ENCODE results near the gene ABCD3.

ABCD3 gene

GRCh38 chr1:94504601-94505000 lies 86.4 kb downstream of the ABCD3 start:
- TF ChIP-seq, protein P1, sequence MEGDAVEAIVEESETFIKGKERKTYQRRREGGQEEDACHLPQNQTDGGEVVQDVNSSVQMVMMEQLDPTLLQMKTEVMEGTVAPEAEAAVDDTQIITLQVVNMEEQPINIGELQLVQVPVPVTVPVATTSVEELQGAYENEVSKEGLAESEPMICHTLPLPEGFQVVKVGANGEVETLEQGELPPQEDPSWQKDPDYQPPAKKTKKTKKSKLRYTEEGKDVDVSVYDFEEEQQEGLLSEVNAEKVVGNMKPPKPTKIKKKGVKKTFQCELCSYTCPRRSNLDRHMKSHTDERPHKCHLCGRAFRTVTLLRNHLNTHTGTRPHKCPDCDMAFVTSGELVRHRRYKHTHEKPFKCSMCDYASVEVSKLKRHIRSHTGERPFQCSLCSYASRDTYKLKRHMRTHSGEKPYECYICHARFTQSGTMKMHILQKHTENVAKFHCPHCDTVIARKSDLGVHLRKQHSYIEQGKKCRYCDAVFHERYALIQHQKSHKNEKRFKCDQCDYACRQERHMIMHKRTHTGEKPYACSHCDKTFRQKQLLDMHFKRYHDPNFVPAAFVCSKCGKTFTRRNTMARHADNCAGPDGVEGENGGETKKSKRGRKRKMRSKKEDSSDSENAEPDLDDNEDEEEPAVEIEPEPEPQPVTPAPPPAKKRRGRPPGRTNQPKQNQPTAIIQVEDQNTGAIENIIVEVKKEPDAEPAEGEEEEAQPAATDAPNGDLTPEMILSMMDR (IDR thresholded peaks at IDR 0.05; ENCODE audit: control extremely low read depth, extremely low read depth, low read depth, missing control alignments) = no peak
- no peak for DNase-seq (ENCODE audit: extremely low spot score)
- ChIA-PET POLR2A (no interaction called here), CTCF (interaction anchor here (1.5 kb wide), 1 partner anchor 23 kb away, joined by 4 read pairs; no protein-coding TSS in a partner anchor)

- DNase-seq (ENCODE audit: extremely low spot score) = no peak
- TF ChIP-seq, protein P1 (IDR thresholded peaks at IDR 0.05; ENCODE audit: control extremely low read depth, extremely low read depth, low read depth, missing control alignments) = no peak
- CTCF ChIA-PET = interaction anchor here (1.0 to 6.6 kb wide), 4 partner anchors 10 to 342 kb away, joined by 3 to 57 read pairs (median 10); no protein-coding TSS in a partner anchor
- POLR2A ChIA-PET = no interaction called here
These were observed 94.6 kb downstream of the ABCD3 start for GRCh38 chr1:94512816-94513215.

DNA sequence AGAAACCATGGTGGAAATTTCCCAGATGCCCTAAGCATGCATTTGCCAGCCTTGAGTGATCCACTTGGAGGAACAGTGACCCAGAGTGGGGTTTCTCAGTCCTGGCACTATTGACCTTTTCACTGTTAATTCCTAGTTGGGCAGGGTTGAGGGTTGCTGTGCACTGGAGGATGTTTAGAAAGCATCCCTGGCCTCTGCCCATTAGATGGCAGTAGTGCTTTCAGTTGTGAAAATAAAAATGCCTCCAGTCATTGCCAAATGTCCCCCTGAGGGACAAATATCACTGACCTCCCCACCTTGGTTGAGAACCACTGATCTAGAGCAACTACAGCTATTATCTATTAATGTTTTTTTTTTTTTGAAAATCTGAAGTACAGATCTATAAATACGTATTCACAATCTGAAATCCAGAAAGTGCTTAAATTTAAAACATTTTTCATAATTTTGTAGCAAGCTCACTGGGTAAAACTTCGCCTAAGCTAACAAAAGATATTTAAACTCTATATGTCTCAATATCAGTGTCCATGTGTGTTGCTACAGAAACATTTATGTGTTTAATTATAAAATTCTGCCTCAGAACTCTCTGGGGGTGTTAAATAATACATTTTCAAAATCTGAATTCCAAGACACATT lies 96.0 kb downstream of the ABCD3 start:
- DNase-seq (ENCODE audit: extremely low spot score) = no peak
- CTCF ChIA-PET = interaction anchor here (0.7 to 6.6 kb wide), 6 partner anchors 12 to 340 kb away, joined by 3 to 57 read pairs (median 7); no protein-coding TSS in a partner anchor
- TF ChIP-seq, protein P1 (IDR thresholded peaks at IDR 0.05; ENCODE audit: control extremely low read depth, extremely low read depth, low read depth, missing control alignments) = peak; percentile 51
- POLR2A ChIA-PET = no interaction called here

DNA sequence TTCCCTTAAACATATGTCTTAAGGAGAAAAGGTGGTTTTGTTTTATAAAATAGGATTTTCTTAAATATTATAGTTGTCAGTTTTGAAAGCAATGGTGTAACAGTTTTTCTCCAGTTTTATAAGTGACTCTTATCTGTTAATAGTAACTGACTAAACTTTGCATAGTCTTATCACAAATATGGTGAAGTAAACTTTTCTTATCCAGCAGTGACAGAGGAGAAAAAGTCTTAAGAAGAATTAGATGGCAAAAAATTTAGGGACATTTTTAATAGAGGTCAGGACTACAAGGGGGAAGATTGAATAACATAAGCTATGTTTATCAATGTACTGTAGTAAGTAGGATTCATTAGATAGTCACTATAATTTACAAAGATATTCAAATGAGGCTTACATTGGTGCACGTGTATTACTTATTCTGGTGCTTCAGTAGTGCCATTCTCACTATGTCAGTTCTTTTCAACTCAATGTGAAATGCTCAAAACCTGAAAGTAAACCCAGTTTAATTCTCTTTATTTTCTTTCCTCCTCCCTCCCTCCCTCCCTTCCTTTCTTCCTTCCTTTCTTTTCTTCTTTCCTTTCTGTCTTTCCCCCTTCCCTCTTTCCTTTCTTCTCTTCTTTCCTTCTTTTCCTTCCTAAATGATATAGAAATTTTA lies 97.2 kb downstream of the ABCD3 start:
- TF ChIP-seq, protein P1 (IDR thresholded peaks at IDR 0.05; ENCODE audit: control extremely low read depth, extremely low read depth, low read depth, missing control alignments) = no peak
- CTCF ChIA-PET = interaction anchor here (1.0 to 6.6 kb wide), 4 partner anchors 12 to 289 kb away, joined by 3 to 57 read pairs (median 3); no protein-coding TSS in a partner anchor
- no peak for DNase-seq (ENCODE audit: extremely low spot score)
- POLR2A ChIA-PET = no interaction called here

- DNase-seq (ENCODE audit: extremely low spot score) = no peak
- POLR2A ChIA-PET = no interaction called here
- CTCF ChIA-PET = interaction anchor here (0.6 to 1.2 kb wide), 3 partner anchors 10 to 287 kb away, joined by 3 to 4 read pairs (median 3); no protein-coding TSS in a partner anchor
These were observed 101.2 kb downstream of the ABCD3 start for GRCh38 chr1:94519351-94519750.

GRCh38 chr1:94522304-94522703 lies 104.1 kb downstream of the ABCD3 start:
- TF ChIP-seq, protein P1 (IDR thresholded peaks at IDR 0.05; ENCODE audit: control extremely low read depth, extremely low read depth, low read depth, missing control alignments) = no peak
- CTCF ChIA-PET = interaction anchor here (1.0 to 3.0 kb wide), 8 partner anchors 8 to 521 kb away, joined by 3 to 24 read pairs (median 6); no protein-coding TSS in a partner anchor
- peak; percentile 5 for DNase-seq (ENCODE audit: extremely low spot score)
- POLR2A ChIA-PET = no interaction called here

More at GRCh38 chr1:94519351-94519750, 101.2 kb downstream of the ABCD3 start:
- TF ChIP-seq, protein P1 (IDR thresholded peaks at IDR 0.05; ENCODE audit: control extremely low read depth, extremely low read depth, low read depth, missing control alignments) = no peak
